IMR-90 (cell line): ENCODE results near the gene DCTN2. TPM values are rescaled to one million over a fixed set of nuclear protein-coding genes. Genes with fewer than 3 reads are reported as not detected.
"Not testable (repeated sequence)": the region's sequence is repeated elsewhere in the genome, so short reads cannot be mapped to it uniquely, and the experiment has no call there.

Experiments used
- ATAC-seq: fragments of 200-7000 bp; cut with Tn5 transposase; 2 replicates; pipeline ENCODE4 v1.9.1; 2020; ENCODE audit warnings: low read depth, mild to moderate bottlenecking, moderate library complexity
- BruUV-seq: library from RNA; stranded (reverse); fragments of 400-500 nt; replicated peaks from 2 replicates; lab custom pipeline; 2021; lab: Mats Ljungman, UMichigan
- CTCF ChIA-PET: fragments of 300-600 bp; formaldehyde crosslinking; extraction: SDS; loops from one replicate; lab custom pipeline; 2021; ENCODE audit warnings: antibody characterized with exemption; lab: Yijun Ruan, JAX
- POLR2A ChIA-PET: fragments of 300-600 bp; sonication (Branson Sonifier 250); formaldehyde crosslinking; loops from one replicate; lab custom pipeline; 2022; ENCODE audit warnings: antibody characterized with exemption; ENCODE audit not compliant: unreplicated experiment; lab: Charles Lee
- DNase-seq: peaks from one replicate; pipeline ENCODE4 v3.0.0; 2013
- H2AFZ ChIP-seq: replicated peaks from 2 replicates; pipeline ENCODE3; 2013; ENCODE audit warnings: low read length, mild to moderate bottlenecking; ENCODE audit not compliant: poor library complexity
- H2AK5ac ChIP-seq: 2 replicates; pipeline ENCODE4 v1.6.1; 2013; ENCODE audit warnings: low read depth, low read length, inconsistent platforms
- H2AK9ac ChIP-seq: replicated peaks from 2 replicates; pipeline ENCODE3; 2013; ENCODE audit warnings: mild to moderate bottlenecking, low read depth, low read length, moderate library complexity; ENCODE audit not compliant: poor library complexity
- H2BK120ac ChIP-seq: 2 replicates; pipeline ENCODE4 v1.6.1; 2013; ENCODE audit warnings: low read depth, low read length, inconsistent platforms
- H2BK15ac ChIP-seq: 3 replicates; pipeline ENCODE4 v1.6.1; 2013; ENCODE audit warnings: low read depth, low read length, inconsistent platforms
- H2BK20ac ChIP-seq: 2 replicates; pipeline ENCODE4 v1.6.1; 2013; ENCODE audit warnings: low read depth, mild to moderate bottlenecking, inconsistent platforms, low read length, moderate library complexity
- H2BK5ac ChIP-seq: 2 replicates; pipeline ENCODE4 v1.6.1; 2013; ENCODE audit warnings: mild to moderate bottlenecking, low read depth, low read length, inconsistent platforms; ENCODE audit not compliant: poor library complexity, severe bottlenecking
- H3K14ac ChIP-seq: replicated peaks from 2 replicates; pipeline ENCODE4 v1.6.1; 2013; ENCODE audit warnings: low read depth, low read length, inconsistent platforms
- H3K18ac ChIP-seq: 2 replicates; pipeline ENCODE4 v1.6.1; 2013; ENCODE audit warnings: low read depth, low read length, control low read depth
- H3K23ac ChIP-seq: 2 replicates; pipeline ENCODE4 v1.6.1; 2013; ENCODE audit warnings: low read depth, low read length, inconsistent platforms
- H3K27ac ChIP-seq: 2 replicates; pipeline ENCODE4 v1.5.1; 2013; ENCODE audit warnings: mild to moderate bottlenecking, control low read depth, low read length; ENCODE audit not compliant: insufficient read depth
- H3K27me3 ChIP-seq: 2 replicates; pipeline ENCODE4 v1.6.1; 2013; ENCODE audit warnings: low read length; ENCODE audit not compliant: control insufficient read depth, insufficient read depth
- H3K36me3 ChIP-seq: 2 replicates; pipeline ENCODE4 v1.6.1; 2013; ENCODE audit warnings: low read length, mixed read lengths; ENCODE audit not compliant: control insufficient read depth, insufficient read depth
- H3K4ac ChIP-seq: 2 replicates; pipeline ENCODE4 v1.6.1; 2013; ENCODE audit warnings: low read depth, low read length, inconsistent platforms
- H3K4me1 ChIP-seq: 2 replicates; pipeline ENCODE4 v1.6.1; 2013; ENCODE audit warnings: low read length, mixed read lengths; ENCODE audit not compliant: control insufficient read depth, insufficient read depth
- H3K4me2 ChIP-seq: 2 replicates; pipeline ENCODE4 v1.6.1; 2013; ENCODE audit warnings: low read depth, mild to moderate bottlenecking, control low read depth, low read length, moderate library complexity
- H3K4me3 ChIP-seq: 2 replicates; pipeline ENCODE4 v1.5.1; 2013; ENCODE audit warnings: low read depth, mild to moderate bottlenecking, control low read depth, low read length, moderate library complexity; ENCODE audit not compliant: insufficient read depth
- H3K56ac ChIP-seq: 2 replicates; pipeline ENCODE4 v1.6.1; 2013; ENCODE audit warnings: low read length, inconsistent platforms; ENCODE audit not compliant: insufficient read depth; ENCODE audit errors: extremely low read depth
- H3K79me1 ChIP-seq, 2 experiments: 2 replicates each; pipeline ENCODE4 v1.6.1; 2013; ENCODE audit warnings: low read length in 2 of 2, inconsistent platforms in 1 of 2, low read depth in 1 of 2
- H3K9ac ChIP-seq: 2 replicates; pipeline ENCODE4 v1.6.1; 2013; ENCODE audit warnings: low read depth, low read length, control low read depth
- H3K9me1 ChIP-seq: 2 replicates; pipeline ENCODE4 v1.6.1; 2013; ENCODE audit warnings: low read length, inconsistent platforms; ENCODE audit not compliant: insufficient read depth
- H3K9me3 ChIP-seq: 2 replicates; pipeline ENCODE4 v1.6.1; 2013; ENCODE audit warnings: low read length; ENCODE audit not compliant: control insufficient read depth, insufficient read depth
- H4K20me1 ChIP-seq: 2 replicates; pipeline ENCODE4 v1.6.1; 2013; ENCODE audit warnings: low read length, inconsistent platforms; ENCODE audit not compliant: insufficient read depth
- H4K5ac ChIP-seq: 2 replicates; pipeline ENCODE4 v1.6.1; 2013; ENCODE audit warnings: mild to moderate bottlenecking, low read depth, low read length, control low read depth
- H4K8ac ChIP-seq, 2 experiments: 2 replicates each; pipeline ENCODE4 v1.6.1; 2013; ENCODE audit warnings: low read depth in 2 of 2, low read length in 2 of 2, control low read depth in 1 of 2, inconsistent platforms in 1 of 2
- H4K91ac ChIP-seq: 2 replicates; pipeline ENCODE4 v1.6.1; 2013; ENCODE audit warnings: low read depth, low read length, inconsistent platforms; ENCODE audit not compliant: insufficient read depth
- WGBS, 2 experiments: methylation state at CpG; one replicate each; pipeline versions ENCODE4 v1.1.5 to v1.1.7; 2013; ENCODE audit warnings: missing lambda C conversion rate in 2 of 2; ENCODE audit not compliant: insufficient read length in 1 of 2; ENCODE audit errors: extremely low coverage in 2 of 2; 5-methylcytosine and 5-hydroxymethylcytosine counted together
- dilution Hi-C: fragments of 300-500 bp; cut with HindIII; formaldehyde crosslinking; loops from one replicate; pipeline ENCODE4 v1.14.3; 2018; ENCODE audit warnings: low sequenced_read_pairs; ENCODE audit not compliant: unreplicated experiment
- in situ Hi-C: fragments of 300-500 bp; cut with MboI; formaldehyde crosslinking; loops from 3 replicates; pipeline ENCODE4 v1.14.3; 2019; ENCODE audit warnings: low sequenced_read_pairs, inconsistent platforms, mixed read lengths
- intact Hi-C: fragments of 100-400 bp; cut with micrococcal nuclease; formaldehyde crosslinking; loops from 2 replicates; pipeline ENCODE4 v1.10.0; 2022
- polyA plus RNA-seq, 3 experiments: library from polyadenylated mRNA; depleted of rRNA; stranded (reverse); fragments of >200 nt; gene quantifications; 2 replicates each; pipeline ENCODE4 v1.2.3, GENCODE V29; 2012; ENCODE audit warnings: low replicate concordance in 1 of 3
- total RNA-seq: library from RNA; depleted of rRNA; stranded (reverse); fragments of >200 nt; gene quantifications from 2 replicates; pipeline ENCODE4 v1.2.3, GENCODE V29; 2012

Gene DCTN2
- total and polyA plus RNA-seq, 2 of the 4 experiments (the other 2 are of a cell fraction) = 125 to 130 TPM

GRCh38 chr12:57570438-57570837 is 23.4 kb upstream of the DCTN2 start:
- H3K79me1 ChIP-seq, H4K8ac ChIP-seq, H3K14ac ChIP-seq, H3K27ac ChIP-seq, H2AK5ac ChIP-seq, H3K56ac ChIP-seq, H3K9ac ChIP-seq, H2AK9ac ChIP-seq, H3K18ac ChIP-seq, H2BK20ac ChIP-seq, H3K4me3 ChIP-seq, intact Hi-C loops, ATAC-seq, H2BK120ac ChIP-seq, H3K9me1 ChIP-seq, H3K4ac ChIP-seq, H3K9me3 ChIP-seq, H3K36me3 ChIP-seq, DNase-seq, H4K5ac ChIP-seq, H2BK15ac ChIP-seq, H4K91ac ChIP-seq, H2BK5ac ChIP-seq, H3K23ac ChIP-seq, H3K4me1 ChIP-seq, H4K20me1 ChIP-seq, H3K4me2 ChIP-seq, BruUV-seq, in situ Hi-C loops, H2AFZ ChIP-seq: not testable (repeated sequence)
- WGBS, 2 experiments = 81% methylated on average over 3 of the region's 13 CpGs; no CpG with 5 or more reads in 1 of the 2 experiments
- dilution Hi-C loops = loop anchor here (25.0 kb wide), 1 partner anchor 92 kb away; no protein-coding TSS in a partner anchor
- peaks cover 11% of the 10 kb centered on the region for H3K27me3 ChIP-seq
- ChIA-PET CTCF (interaction anchor here (0.6 to 1.2 kb wide), 4 partner anchors 12 to 186 kb away, joined by 3 to 7 read pairs (median 3); partner anchors contain the start of gene B4GALNT1), POLR2A (interaction anchor here (0.6 kb wide), 1 partner anchor 33 kb away, joined by 6 read pairs; no protein-coding TSS in a partner anchor)
